Upper lobe of left lung (tissue), 6 donors: ENCODE measurements around the gene SEC24A. TPM values are rescaled to one million over a fixed set of nuclear protein-coding genes. Genes with fewer than 3 reads are reported as not detected.
A peak's percentile ranks its signal among the peaks of the same experiment; 100 is the strongest.

Experiments used
- ATAC-seq, 2 donors: fragments of 200-7000 bp; cut with Tn5 transposase; one replicate each; pipeline ENCODE4 v1.9.1; 2022; ENCODE audit warnings: mild to moderate bottlenecking in 2 of 2, moderate library complexity in 2 of 2; ENCODE audit not compliant: low FRiP score in 2 of 2
- DNase-seq, 2 donors: peaks; one replicate each; pipeline ENCODE4 v3.0.0-alpha.2; 2019 to 2020
- H3K27ac ChIP-seq, 4 donors: fragments of 200-600 bp; sonication (generic); one replicate each; pipeline ENCODE4 v1.5.1; 2016 to 2019
- H3K27me3 ChIP-seq, 4 donors: fragments of 200-600 bp; sonication (generic); one replicate each; pipeline ENCODE4 v1.5.1; 2017 to 2019
- H3K36me3 ChIP-seq, 4 donors: fragments of 200-600 bp; sonication (generic); one replicate each; pipeline ENCODE4 v1.5.1; 2016 to 2019
- H3K4me1 ChIP-seq, 4 donors: fragments of 200-600 bp; sonication (generic); one replicate each; pipeline ENCODE4 v1.5.1; 2018 to 2019
- H3K4me3 ChIP-seq, 4 donors: fragments of 200-600 bp; sonication (generic); one replicate each; pipeline ENCODE4 v1.5.1; 2017 to 2019; ENCODE audit warnings: mild to moderate bottlenecking in 2 of 4, moderate library complexity in 1 of 4
- H3K9me3 ChIP-seq, 4 donors: fragments of 200-600 bp; sonication (generic); one replicate each; pipeline ENCODE4 v1.5.1; 2018 to 2019
- EP300 ChIP-seq, 4 donors: sonication (generic); formaldehyde crosslinking; IDR thresholded peaks; one replicate each; pipeline ENCODE4 v1.5.1; 2017; ENCODE audit warnings: antibody characterized with exemption in 4 of 4, control low read depth in 2 of 4
- POLR2A ChIP-seq, 4 donors: fragments of 450-650 bp; IDR thresholded peaks; one replicate each; pipeline ENCODE4 v1.5.1; 2016 to 2017; ENCODE audit warnings: antibody characterized with exemption in 4 of 4, mild to moderate bottlenecking in 2 of 4
- POLR2AphosphoS5 ChIP-seq, 2 donors: sonication (generic); formaldehyde crosslinking; IDR thresholded peaks; one replicate each; pipeline ENCODE4 v1.5.1; 2017; ENCODE audit warnings: antibody characterized with exemption in 2 of 2
- WGBS, 2 donors: methylation state at CpG; one replicate each; pipeline ENCODE4 v1.1.5; 2017 to 2018; 5-methylcytosine and 5-hydroxymethylcytosine counted together
- total RNA-seq, 6 donors: library from RNA; depleted of rRNA in 4 of 6; stranded (reverse); fragments of >200 nt in 4 of 6; gene quantifications; one replicate each; pipeline versions ENCODE4 v1.1.0 to v1.2.1, GENCODE V29; 2016 to 2021
- TF ChIP-seq, protein P1 (sequence below), 6 experiments: fragments of 450-650 bp in 4 of 6; fragments of 200-600 bp in 2 of 6; sonication (generic) in 2 of 6; IDR thresholded peaks; one replicate each; pipeline ENCODE4 v1.5.1; 2016 to 2019; ENCODE audit warnings: antibody characterized with exemption in 6 of 6
- donor health status: DM: no; HTN: no; CAD: no; lungs with moderate emphysema.
- donor health status: DM: no; HTN: yes; CAD: no; lungs with severe emphysema.

Gene SEC24A
- total RNA-seq, 6 donors from 2014 or later, result 3.8 to 23.4 (median 16.8) TPM

DNA sequence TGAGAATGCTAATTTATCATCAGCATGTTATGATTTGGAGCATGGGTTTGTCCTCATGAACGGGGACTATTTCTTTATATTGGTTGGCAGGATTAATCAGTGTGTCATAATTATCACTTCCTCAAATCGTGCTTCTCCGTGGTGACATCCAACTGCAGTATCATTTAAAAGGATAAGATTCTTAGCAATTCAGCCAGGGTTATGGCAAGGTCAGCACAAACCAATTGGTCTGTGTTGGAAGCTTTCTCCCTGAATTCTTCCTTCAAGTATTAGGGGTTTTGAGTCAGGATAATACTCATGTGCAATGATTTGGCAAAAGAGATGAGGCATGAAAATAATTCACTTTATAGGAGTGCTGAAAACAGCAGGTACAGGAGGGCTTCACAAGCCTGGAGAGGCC lies 84.2 kb downstream of the SEC24A start:
- no peaks in the 10 kb centered on the region for H3K9me3 ChIP-seq
- TF ChIP-seq EP300 (IDR thresholded peaks at IDR 0.05) (no peak), POLR2A (IDR thresholded peaks at IDR 0.05) (no peak)
- TF ChIP-seq, protein P1, sequence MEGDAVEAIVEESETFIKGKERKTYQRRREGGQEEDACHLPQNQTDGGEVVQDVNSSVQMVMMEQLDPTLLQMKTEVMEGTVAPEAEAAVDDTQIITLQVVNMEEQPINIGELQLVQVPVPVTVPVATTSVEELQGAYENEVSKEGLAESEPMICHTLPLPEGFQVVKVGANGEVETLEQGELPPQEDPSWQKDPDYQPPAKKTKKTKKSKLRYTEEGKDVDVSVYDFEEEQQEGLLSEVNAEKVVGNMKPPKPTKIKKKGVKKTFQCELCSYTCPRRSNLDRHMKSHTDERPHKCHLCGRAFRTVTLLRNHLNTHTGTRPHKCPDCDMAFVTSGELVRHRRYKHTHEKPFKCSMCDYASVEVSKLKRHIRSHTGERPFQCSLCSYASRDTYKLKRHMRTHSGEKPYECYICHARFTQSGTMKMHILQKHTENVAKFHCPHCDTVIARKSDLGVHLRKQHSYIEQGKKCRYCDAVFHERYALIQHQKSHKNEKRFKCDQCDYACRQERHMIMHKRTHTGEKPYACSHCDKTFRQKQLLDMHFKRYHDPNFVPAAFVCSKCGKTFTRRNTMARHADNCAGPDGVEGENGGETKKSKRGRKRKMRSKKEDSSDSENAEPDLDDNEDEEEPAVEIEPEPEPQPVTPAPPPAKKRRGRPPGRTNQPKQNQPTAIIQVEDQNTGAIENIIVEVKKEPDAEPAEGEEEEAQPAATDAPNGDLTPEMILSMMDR (IDR thresholded peaks at IDR 0.05), result no peak
- H3K27ac ChIP-seq, result no peak overlapping the region
- WGBS, 2 donors, result 47 to 51% methylated on average over 3 of the region's 3 CpGs
- no peaks in the 10 kb centered on the region for H3K27me3 ChIP-seq
- ATAC-seq, result no peak
- H3K4me1 ChIP-seq, result peaks cover 0 to 10% (median 2%) of the 10 kb centered on the region in 4 donors
- H3K36me3 ChIP-seq, result no peaks in the 10 kb centered on the region
- no peak overlapping the region for H3K4me3 ChIP-seq
- DNase-seq, result no peak

DNA sequence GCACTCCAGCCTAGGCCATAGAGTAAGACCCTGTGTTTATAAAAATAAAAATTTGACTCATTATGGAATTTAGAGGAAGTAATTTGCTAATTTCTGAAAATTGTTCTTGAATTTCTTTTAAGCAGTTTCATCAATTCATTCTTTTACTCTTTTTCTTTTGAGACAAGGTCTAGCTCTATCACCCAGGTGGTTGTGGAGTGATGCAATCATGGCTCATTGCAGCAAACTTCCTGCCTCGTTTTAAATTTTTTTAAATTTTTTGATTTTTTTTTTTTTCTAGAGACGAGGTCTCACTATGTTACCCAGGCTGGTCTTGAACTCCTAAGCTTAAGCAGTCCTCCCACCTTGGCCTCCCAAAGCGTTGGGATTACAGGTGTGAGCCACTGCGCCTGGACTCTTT lies 86.7 kb downstream of the SEC24A start:
- no peak for DNase-seq
- H3K27ac ChIP-seq, result no peak overlapping the region
- H3K4me1 ChIP-seq, result peaks cover 10 to 22% (median 14%) of the 10 kb centered on the region in 4 donors
- no peak for TF ChIP-seq POLR2AphosphoS5 (IDR thresholded peaks at IDR 0.05)
- TF ChIP-seq EP300 (IDR thresholded peaks at IDR 0.05), result no peak
- TF ChIP-seq POLR2A (IDR thresholded peaks at IDR 0.05), result no peak
- TF ChIP-seq, protein P1 (IDR thresholded peaks at IDR 0.05), result no peak
- H3K36me3 ChIP-seq, result no peaks in the 10 kb centered on the region
- H3K27me3 ChIP-seq, result no peaks in the 10 kb centered on the region
- H3K4me3 ChIP-seq, result no peak overlapping the region
- no peak for ATAC-seq
- WGBS, 2 donors, result 66 to 76% methylated on average over 4 of the region's 4 CpGs
- H3K9me3 ChIP-seq, result no peaks in the 10 kb centered on the region

DNA sequence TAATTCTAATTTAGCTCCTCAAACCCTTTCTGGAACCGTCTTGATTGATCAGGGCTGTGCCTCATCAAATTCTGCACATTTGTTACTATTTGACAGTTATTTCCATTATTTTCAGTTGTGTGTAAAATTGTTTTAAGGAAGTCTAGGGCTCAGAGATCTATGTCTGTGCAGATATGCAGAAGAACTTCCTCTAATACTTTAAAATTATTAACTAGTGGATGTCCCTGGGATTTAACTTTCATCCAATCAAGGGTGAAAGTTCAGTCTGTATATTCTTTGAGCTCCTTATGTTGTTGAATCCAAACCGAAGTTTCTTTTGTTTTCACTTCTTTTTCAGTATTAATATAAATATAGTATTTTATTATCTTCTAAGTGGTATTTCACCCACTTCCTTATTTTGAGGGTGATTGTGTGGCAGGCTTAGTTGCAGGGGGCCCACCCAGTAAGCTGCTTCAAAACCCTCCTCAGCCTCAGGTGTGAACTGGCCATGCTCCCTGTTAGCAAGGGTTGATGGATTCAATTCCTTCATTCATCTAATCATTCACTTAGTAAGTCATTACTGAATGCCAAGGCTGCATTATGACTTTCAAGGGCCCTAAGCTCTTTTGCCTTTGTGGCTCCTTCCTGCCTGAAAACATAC lies 87.7 kb downstream of the SEC24A start:
- ATAC-seq, result no peak
- WGBS, 2 donors, result 44 to 63% methylated on average over 2 of the region's 2 CpGs
- H3K27me3 ChIP-seq, result no peaks in the 10 kb centered on the region
- TF ChIP-seq EP300 (IDR thresholded peaks at IDR 0.05) (no peak), POLR2A (IDR thresholded peaks at IDR 0.05) (no peak), POLR2AphosphoS5 (IDR thresholded peaks at IDR 0.05) (no peak)
- TF ChIP-seq, protein P1 (IDR thresholded peaks at IDR 0.05), result no peak
- peak overlapping the region in 1 of 4 donors; percentile 8 for H3K27ac ChIP-seq
- DNase-seq, result no peak
- H3K36me3 ChIP-seq, result peaks cover 0 to 3% (median 0%) of the 10 kb centered on the region in 4 donors
- peaks cover 10 to 22% (median 14%) of the 10 kb centered on the region in 4 donors for H3K4me1 ChIP-seq
- no peaks in the 10 kb centered on the region for H3K9me3 ChIP-seq
- no peak overlapping the region for H3K4me3 ChIP-seq

DNA sequence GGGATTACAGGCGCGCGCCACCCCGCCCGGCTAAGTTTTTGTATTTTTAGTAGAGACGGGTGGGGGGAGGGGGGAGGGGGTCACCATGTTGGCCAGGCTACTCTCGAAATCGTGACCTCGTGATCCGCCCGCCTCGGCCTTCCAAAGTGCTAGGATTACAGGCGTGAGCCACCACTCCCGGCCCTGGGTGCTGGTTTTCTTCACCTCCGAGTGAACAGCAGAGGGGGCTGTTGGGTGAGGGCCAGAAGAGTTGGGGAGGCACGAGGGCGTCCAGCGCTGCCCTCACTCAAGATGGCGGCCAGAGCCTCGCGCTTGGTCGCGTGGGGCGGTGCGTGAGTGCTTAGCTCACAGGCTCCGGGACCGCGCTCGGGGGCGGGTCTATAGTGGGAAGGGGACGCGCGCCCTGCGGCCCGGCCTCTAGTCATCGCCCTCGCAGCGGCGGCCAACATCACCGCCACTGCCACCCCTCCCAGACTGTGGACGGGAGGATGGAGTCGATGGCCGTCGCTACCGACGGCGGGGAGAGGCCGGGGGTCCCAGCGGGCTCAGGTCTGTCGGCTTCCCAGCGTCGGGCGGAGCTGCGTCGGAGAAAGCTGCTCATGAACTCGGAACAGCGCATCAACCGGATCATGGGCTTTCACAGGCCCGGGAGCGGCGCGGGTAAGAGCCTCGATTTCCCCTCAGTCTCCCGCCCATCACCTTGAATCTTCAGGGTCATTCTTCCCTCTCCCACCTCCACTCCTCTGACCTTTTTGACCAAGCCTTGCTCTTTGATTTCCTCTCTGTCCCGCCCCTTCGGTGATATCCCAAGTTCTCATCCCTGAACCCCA lies 89.8 kb downstream of the SEC24A start, which contains the start of gene CAMLG:
Gene CAMLG (plus strand): TSS at position 416 of the 830 bp plus-strand sequence. CDS start 73 bp downstream, at position 489.
- peak; percentile 99 for ATAC-seq
- peaks cover 0 to 19% (median under 1%) of the 10 kb centered on the region in 4 donors for H3K36me3 ChIP-seq
- peak in 1 of 4 donors; percentile 22 for TF ChIP-seq EP300 (IDR thresholded peaks at IDR 0.05)
- TF ChIP-seq, protein P1 (IDR thresholded peaks at IDR 0.05), result peak; percentile 53 to 83 (median 76)
- peak in 3 of 4 donors; percentile 72 to 92 (median 92) for TF ChIP-seq POLR2A (IDR thresholded peaks at IDR 0.05)
- TF ChIP-seq POLR2AphosphoS5 (IDR thresholded peaks at IDR 0.05), result peak; percentile 93 to 96

More for the DNA sequence above, 89.8 kb downstream of the SEC24A start, which contains the start of gene CAMLG:
- no peaks in the 10 kb centered on the region for H3K27me3 ChIP-seq
- DNase-seq, result peak; percentile 99
- 1 to 2% methylated on average over 16 to 56 of the region's 66 CpGs for WGBS, 2 donors
- peak within 1 kb of the TSS; percentile 72 to 97 (median 84) for H3K4me3 ChIP-seq
- peak within 1 kb of the TSS; percentile 89 to 94 (median 92) for H3K27ac ChIP-seq
- H3K4me1 ChIP-seq, result peaks cover 10 to 22% (median 14%) of the 10 kb centered on the region in 4 donors
- no peaks in the 10 kb centered on the region for H3K9me3 ChIP-seq
